Nephron progenitor cell (in vitro differentiated cells): ENCODE results near the gene NXF3.

Experiments used
- DNase-seq: peaks from one replicate; pipeline ENCODE4 v3.0.0; 2021
- H3K27ac Mint-ChIP-seq: 2 replicates; pipeline ENCODE4 v1.8.0; 2021; ENCODE audit warnings: mild to moderate bottlenecking, moderate library complexity, mixed read lengths
- H3K27me3 Mint-ChIP-seq: 2 replicates; pipeline ENCODE4 v1.8.0; 2021; ENCODE audit warnings: mild to moderate bottlenecking, low read depth, mixed read lengths; ENCODE audit not compliant: poor library complexity
- H3K36me3 Mint-ChIP-seq: 2 replicates; pipeline ENCODE4 v1.8.0; 2021; ENCODE audit warnings: low read depth, mixed read lengths
- H3K4me1 Mint-ChIP-seq: 2 replicates; pipeline ENCODE4 v1.8.0; 2021; ENCODE audit warnings: mixed read lengths
- H3K4me3 Mint-ChIP-seq: 2 replicates; pipeline ENCODE4 v1.8.0; 2021; ENCODE audit warnings: mild to moderate bottlenecking, moderate library complexity, mixed read lengths
- H3K9me3 Mint-ChIP-seq: 2 replicates; pipeline ENCODE4 v1.8.0; 2021; ENCODE audit warnings: mild to moderate bottlenecking, moderate library complexity, mixed read lengths
- TF ChIP-seq, protein P1 (sequence below): fragments of 200-600 bp; sonication (generic); IDR thresholded peaks from 2 replicates; pipeline ENCODE4 v1.5.0; 2021; ENCODE audit warnings: antibody characterized with exemption

NXF3 gene

DNA sequence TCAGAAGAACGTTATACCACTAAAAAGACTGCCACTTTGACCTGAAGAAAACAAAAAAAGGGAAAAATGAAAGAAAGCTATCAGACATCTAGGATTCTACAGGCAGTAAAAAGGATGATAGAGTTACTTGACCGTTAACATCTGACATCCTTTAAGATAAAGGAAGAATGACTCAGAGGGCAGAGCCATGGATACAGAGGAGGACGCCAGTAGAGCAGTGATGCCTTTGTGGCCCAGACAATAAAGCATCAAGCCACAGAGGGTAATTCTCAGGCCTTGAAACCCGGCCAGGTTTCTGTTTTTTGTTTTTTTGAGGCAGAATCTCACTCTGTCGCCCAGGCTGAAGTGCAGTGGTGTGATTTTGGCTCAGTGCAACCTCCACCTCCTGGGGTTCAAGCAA lies 19.5 kb downstream of the NXF3 start:
- TF ChIP-seq, protein P1, sequence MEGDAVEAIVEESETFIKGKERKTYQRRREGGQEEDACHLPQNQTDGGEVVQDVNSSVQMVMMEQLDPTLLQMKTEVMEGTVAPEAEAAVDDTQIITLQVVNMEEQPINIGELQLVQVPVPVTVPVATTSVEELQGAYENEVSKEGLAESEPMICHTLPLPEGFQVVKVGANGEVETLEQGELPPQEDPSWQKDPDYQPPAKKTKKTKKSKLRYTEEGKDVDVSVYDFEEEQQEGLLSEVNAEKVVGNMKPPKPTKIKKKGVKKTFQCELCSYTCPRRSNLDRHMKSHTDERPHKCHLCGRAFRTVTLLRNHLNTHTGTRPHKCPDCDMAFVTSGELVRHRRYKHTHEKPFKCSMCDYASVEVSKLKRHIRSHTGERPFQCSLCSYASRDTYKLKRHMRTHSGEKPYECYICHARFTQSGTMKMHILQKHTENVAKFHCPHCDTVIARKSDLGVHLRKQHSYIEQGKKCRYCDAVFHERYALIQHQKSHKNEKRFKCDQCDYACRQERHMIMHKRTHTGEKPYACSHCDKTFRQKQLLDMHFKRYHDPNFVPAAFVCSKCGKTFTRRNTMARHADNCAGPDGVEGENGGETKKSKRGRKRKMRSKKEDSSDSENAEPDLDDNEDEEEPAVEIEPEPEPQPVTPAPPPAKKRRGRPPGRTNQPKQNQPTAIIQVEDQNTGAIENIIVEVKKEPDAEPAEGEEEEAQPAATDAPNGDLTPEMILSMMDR: no peak
- H3K36me3 Mint-ChIP-seq: no peaks in the 10 kb centered on the region
- H3K27me3 Mint-ChIP-seq: no peaks in the 10 kb centered on the region
- H3K4me1 Mint-ChIP-seq: peaks cover 4% of the 10 kb centered on the region
- DNase-seq: no peak
- no peak overlapping the region for H3K4me3 Mint-ChIP-seq
- H3K9me3 Mint-ChIP-seq: peaks cover 69% of the 10 kb centered on the region
- H3K27ac Mint-ChIP-seq: no peak overlapping the region

DNA sequence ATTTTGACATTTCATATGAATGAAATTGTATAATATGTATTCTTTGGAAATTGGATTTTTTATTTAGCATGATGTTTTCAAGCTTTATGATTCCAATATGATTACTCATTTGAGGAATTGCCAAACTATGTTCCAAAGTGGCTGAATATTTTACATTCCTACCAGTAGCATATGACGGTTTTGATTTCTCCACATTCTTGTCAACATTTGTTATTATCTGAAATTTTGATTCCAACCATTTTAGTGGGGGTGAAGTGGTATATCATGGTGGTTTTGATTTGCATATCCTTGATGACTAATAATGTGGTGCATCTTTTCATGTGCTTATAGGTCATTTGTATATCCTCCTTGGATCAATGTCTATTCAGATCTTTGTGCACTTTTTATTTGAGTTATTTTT lies 26.3 kb downstream of the NXF3 start:
- DNase-seq: no peak
- peaks cover 4% of the 10 kb centered on the region for H3K27me3 Mint-ChIP-seq
- H3K4me1 Mint-ChIP-seq: peaks cover 6% of the 10 kb centered on the region
- TF ChIP-seq, protein P1: no peak
- H3K4me3 Mint-ChIP-seq: no peak overlapping the region
- peaks cover 58% of the 10 kb centered on the region for H3K9me3 Mint-ChIP-seq
- H3K36me3 Mint-ChIP-seq: peaks cover 8% of the 10 kb centered on the region
- H3K27ac Mint-ChIP-seq: no peak overlapping the region

DNA sequence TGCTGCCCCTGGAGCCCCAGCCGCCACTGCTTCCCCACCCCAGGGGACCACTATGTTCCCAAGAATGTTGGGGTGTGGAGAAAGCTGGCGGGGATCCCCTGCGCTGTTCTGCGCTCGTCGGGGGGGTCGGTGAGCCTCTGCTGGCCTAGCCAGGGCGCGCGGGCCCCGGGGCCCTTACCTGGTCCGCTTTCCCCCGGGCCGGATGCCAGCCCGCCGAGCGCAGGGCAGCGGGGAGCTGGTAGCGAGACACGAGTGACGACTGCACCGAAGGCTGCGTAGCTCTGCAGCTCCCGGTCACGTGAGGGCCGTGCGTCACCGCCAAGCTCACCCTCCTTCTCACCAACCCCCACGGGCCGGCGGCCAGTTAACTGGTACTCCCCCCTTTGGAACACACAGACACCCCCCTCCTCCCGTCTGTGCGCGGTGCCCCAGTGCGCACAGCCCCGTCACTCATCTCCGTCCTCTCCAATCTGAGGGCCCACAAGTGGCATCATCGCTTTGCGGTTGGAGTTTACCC lies 29.0 kb downstream of the NXF3 start, which contains the start of gene BEX1:
BEX1 (minus strand) TSS at position 254 of the 517 bp plus-strand sequence. CDS start 897 bp downstream, outside the sequence.
- peak; percentile 64 for DNase-seq
- Mint-ChIP-seq H3K27ac (no peak within 1 kb of the TSS), H3K9me3 (peaks cover 43% of the 10 kb centered on the region)

DNA sequence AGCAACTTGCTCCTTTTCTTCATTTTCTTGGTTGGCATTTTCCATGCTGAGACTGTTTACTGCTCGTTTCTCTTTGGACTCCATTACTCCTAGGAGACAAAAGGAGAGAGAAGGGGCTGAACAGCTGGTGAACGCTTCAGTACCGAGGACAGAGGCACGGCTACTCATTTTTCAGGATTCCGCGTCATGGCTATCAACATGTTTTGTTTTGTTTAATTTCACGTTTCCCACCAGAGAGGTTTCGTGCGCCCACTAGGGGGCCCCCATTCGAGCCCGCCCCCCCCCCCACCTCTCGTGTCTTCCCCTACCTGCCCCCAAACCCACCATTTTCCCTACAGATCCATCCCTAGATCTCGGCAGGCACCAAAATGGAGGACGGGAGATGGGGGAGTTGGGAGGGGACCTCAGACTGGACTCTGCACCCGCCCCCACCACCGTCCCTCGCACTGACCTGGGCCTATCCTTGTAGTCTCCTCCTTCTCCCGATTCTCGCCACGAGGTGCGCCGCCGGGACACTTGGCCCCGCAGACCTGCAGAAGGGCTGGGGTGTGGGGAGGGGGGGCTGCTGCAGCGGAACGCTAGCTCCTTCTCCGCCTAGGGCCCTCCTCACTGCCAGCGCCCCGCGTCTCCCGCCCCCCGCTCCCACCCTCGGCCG lies 29.6 kb downstream of the NXF3 start:
- H3K27ac Mint-ChIP-seq: no peak overlapping the region
- peak; percentile 71 for DNase-seq
- peak overlapping the region; percentile 78 for H3K4me3 Mint-ChIP-seq
- H3K4me1 Mint-ChIP-seq: peaks cover 6% of the 10 kb centered on the region
- TF ChIP-seq, protein P1: peak; percentile 34
- H3K36me3 Mint-ChIP-seq: peaks cover 10% of the 10 kb centered on the region
- H3K27me3 Mint-ChIP-seq: peaks cover 4% of the 10 kb centered on the region
- peaks cover 36% of the 10 kb centered on the region for H3K9me3 Mint-ChIP-seq

More for the DNA sequence above, 29.0 kb downstream of the NXF3 start, which contains the start of gene BEX1:
- TF ChIP-seq, protein P1: no peak
- Mint-ChIP-seq H3K4me3 (peak within 1 kb of the TSS; percentile 78), H3K4me1 (peaks cover 6% of the 10 kb centered on the region), H3K36me3 (peaks cover 10% of the 10 kb centered on the region), H3K27me3 (peaks cover 4% of the 10 kb centered on the region)

DNA sequence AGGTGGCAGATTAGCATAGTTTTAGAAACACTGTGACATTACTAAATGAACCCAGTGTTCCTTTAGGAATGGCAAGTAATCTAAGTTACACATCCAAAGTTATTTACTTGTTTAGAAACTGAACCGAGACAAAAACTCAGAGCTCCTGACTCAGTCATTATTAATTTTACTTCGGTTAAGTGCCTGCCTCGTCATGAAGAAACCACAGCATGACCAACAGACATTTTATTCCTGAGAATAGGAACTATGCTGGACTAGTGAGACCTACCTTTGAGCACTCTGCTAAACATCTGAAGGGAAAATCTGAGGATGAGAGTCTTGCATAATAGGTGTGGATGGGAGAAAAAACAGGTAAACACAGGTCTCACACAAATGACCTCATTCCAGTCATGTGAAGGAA lies 31.5 kb downstream of the NXF3 start:
- no peak for DNase-seq
- H3K36me3 Mint-ChIP-seq: peaks cover 10% of the 10 kb centered on the region
- H3K4me3 Mint-ChIP-seq: no peak overlapping the region
- H3K27ac Mint-ChIP-seq: no peak overlapping the region
- peaks cover 4% of the 10 kb centered on the region for H3K27me3 Mint-ChIP-seq
- H3K4me1 Mint-ChIP-seq: peaks cover 6% of the 10 kb centered on the region
- peaks cover 31% of the 10 kb centered on the region for H3K9me3 Mint-ChIP-seq
- TF ChIP-seq, protein P1: no peak

DNA sequence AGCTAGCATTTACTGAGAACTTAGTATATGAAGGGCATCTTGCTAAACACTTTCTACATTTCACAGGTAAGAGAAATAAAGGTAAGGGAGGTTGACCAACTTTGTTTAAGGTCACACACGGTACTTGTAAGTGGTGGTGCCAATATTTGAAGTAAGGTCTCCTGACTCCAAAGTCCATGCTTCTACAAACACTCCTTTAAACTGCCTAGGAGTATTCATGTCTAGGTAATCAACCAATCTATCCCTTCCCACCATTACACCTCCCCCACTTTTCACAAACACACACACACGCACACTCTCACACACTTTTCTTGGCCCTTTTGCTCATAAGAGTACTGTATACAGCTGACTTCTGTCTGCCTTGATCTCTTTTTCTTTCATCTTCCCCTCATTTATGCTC lies 36.0 kb downstream of the NXF3 start:
- H3K27ac Mint-ChIP-seq: no peak overlapping the region
- no peak overlapping the region for H3K4me3 Mint-ChIP-seq
- peaks cover 5% of the 10 kb centered on the region for H3K27me3 Mint-ChIP-seq
- peaks cover 5% of the 10 kb centered on the region for H3K4me1 Mint-ChIP-seq
- DNase-seq: no peak
- TF ChIP-seq, protein P1: no peak
- H3K9me3 Mint-ChIP-seq: peaks cover 21% of the 10 kb centered on the region
- H3K36me3 Mint-ChIP-seq: peaks cover 4% of the 10 kb centered on the region
